HCT116 (cell line): ENCODE measurements around the gene INPP4A. TPM values are rescaled to one million over a fixed set of nuclear protein-coding genes. Genes with fewer than 3 reads are reported as not detected.

Source experiments
- ATAC-seq: fragments of 200-7000 bp; cut with Tn5 transposase; 2 replicates; pipeline ENCODE4 v1.9.1; 2020; ENCODE audit warnings: mild to moderate bottlenecking, moderate library complexity
- BruUV-seq: library from RNA; stranded (reverse); fragments of 400-500 nt; replicated peaks from 2 replicates; lab custom pipeline; 2021; lab: Mats Ljungman, UMichigan
- CTCF ChIA-PET: fragments of 300-600 bp; sonication (Branson Sonifier 250); formaldehyde crosslinking; loops from one replicate; lab custom pipeline; 2021; ENCODE audit warnings: antibody characterized with exemption; lab: Charles Lee
- POLR2A ChIA-PET: fragments of 300-600, 350-600 bp; sonication (Branson Sonifier 250); formaldehyde crosslinking; loops from one replicate; lab custom pipeline; 2021; ENCODE audit warnings: antibody characterized with exemption; lab: Charles Lee
- RAD21 ChIA-PET, 2 experiments: fragments of 300-600 bp; sonication (Branson Sonifier 250); formaldehyde crosslinking; loops; one replicate each; lab custom pipeline; 2023; ENCODE audit warnings: low total read pairs in 2 of 2; ENCODE audit not compliant: uncharacterized antibody in 2 of 2, unreplicated experiment in 2 of 2, low non-redundant PET in 1 of 2; lab: Charles Lee
- DNase-seq: peaks from one replicate; pipeline ENCODE4 v3.0.0-alpha.2; 2010; ENCODE audit warnings: low read depth, low spot score
- H2AFZ ChIP-seq: fragments of 200-600 bp; shearing (Covaris generic), sonication (generic); 2 replicates; pipeline ENCODE4 v1.6.1; 2017; ENCODE audit warnings: low read depth, mixed run types, mixed read lengths, antibody characterized with exemption, low read length; ENCODE audit not compliant: poor library complexity, severe bottlenecking
- H3K27ac ChIP-seq: 2 replicates; pipeline ENCODE4 v1.5.1; 2012; ENCODE audit warnings: low read depth, low read length
- H3K27me3 ChIP-seq: fragments of 200-600 bp; sonication (generic); 2 replicates; pipeline ENCODE4 v1.6.1; 2016; ENCODE audit warnings: mixed run types, low read length, mixed read lengths; ENCODE audit not compliant: insufficient read depth
- H3K36me3 ChIP-seq, 2 experiments: fragments of 200-500 bp in 1 of 2; fragments of 200-600 bp in 1 of 2; sonication (Bioruptor generic) in 1 of 2; sonication (generic) in 1 of 2; 2 replicates each; pipeline versions ENCODE4 v1.5.1 to v1.6.1; 2014 to 2016; ENCODE audit warnings: low read length in 2 of 2, inconsistent platforms in 1 of 2, mixed read lengths in 1 of 2, mixed run types in 1 of 2; ENCODE audit not compliant: insufficient read depth in 2 of 2, control insufficient read depth in 1 of 2
- H3K4me1 ChIP-seq, 2 experiments: fragments of 200-600 bp in 1 of 2; sonication (generic) in 1 of 2; 2 replicates each; pipeline versions ENCODE4 v1.5.1 to v1.6.1; 2012 to 2017; ENCODE audit warnings: low read length in 2 of 2, inconsistent platforms in 1 of 2, mild to moderate bottlenecking in 1 of 2, mixed read lengths in 1 of 2, mixed run types in 1 of 2, moderate library complexity in 1 of 2; ENCODE audit not compliant: insufficient read depth in 2 of 2, control insufficient read depth in 1 of 2
- H3K4me2 ChIP-seq: fragments of 200-600 bp; sonication (generic); 2 replicates; pipeline ENCODE4 v1.6.1; 2017; ENCODE audit warnings: mixed run types, low read length, mixed read lengths
- H3K4me3 ChIP-seq, 2 experiments: fragments of 200-600 bp in 1 of 2; sonication (generic) in 1 of 2; replicated peaks in 1 of 2; 2 replicates each; pipeline ENCODE4 v1.5.1; 2011 to 2016; ENCODE audit warnings: low read length in 2 of 2, control low read depth in 1 of 2, low read depth in 1 of 2, mild to moderate bottlenecking in 1 of 2, mixed read lengths in 1 of 2, mixed run types in 1 of 2
- H3K79me2 ChIP-seq: fragments of 200-600 bp; sonication (generic); 2 replicates; pipeline ENCODE4 v1.6.1; 2017; ENCODE audit warnings: mild to moderate bottlenecking, mixed run types, low read length, moderate library complexity, mixed read lengths; ENCODE audit not compliant: insufficient read depth
- H3K9ac ChIP-seq: fragments of 200-600 bp; sonication (generic); 2 replicates; pipeline ENCODE4 v1.6.1; 2016; ENCODE audit warnings: low read length, mixed read lengths
- H3K9me2 ChIP-seq: fragments of 200-600 bp; sonication (generic), shearing (Covaris generic); 2 replicates; pipeline ENCODE4 v1.6.1; 2017; ENCODE audit warnings: mixed run types, mild to moderate bottlenecking, moderate library complexity; ENCODE audit not compliant: insufficient read depth
- H3K9me3 ChIP-seq, 2 experiments: fragments of 200-500 bp in 1 of 2; fragments of 200-600 bp in 1 of 2; sonication (Bioruptor generic) in 1 of 2; sonication (generic) in 1 of 2; 2 replicates each; pipeline ENCODE4 v1.6.1; 2014 to 2017; ENCODE audit warnings: low read length in 2 of 2, mixed read lengths in 2 of 2, inconsistent platforms in 1 of 2, low read depth in 1 of 2, mild to moderate bottlenecking in 1 of 2, mixed run types in 1 of 2, moderate library complexity in 1 of 2; ENCODE audit not compliant: control insufficient read depth in 1 of 2, insufficient read depth in 1 of 2
- H4K20me1 ChIP-seq: fragments of 200-600 bp; sonication (generic), shearing (Covaris generic); 2 replicates; pipeline ENCODE4 v1.6.1; 2017; ENCODE audit warnings: mixed run types, mild to moderate bottlenecking, moderate library complexity; ENCODE audit not compliant: insufficient read depth
- ATF3 ChIP-seq: IDR thresholded peaks from 2 replicates; pipeline ENCODE4 v1.6.1; 2012
- CBX3 ChIP-seq: IDR thresholded peaks from 2 replicates; pipeline ENCODE4 v1.6.1; 2012; ENCODE audit warnings: low read depth
- CTCF ChIP-seq, 3 experiments: fragments of 200-600 bp in 1 of 3; sonication (generic) in 1 of 3; IDR thresholded peaks in 2 of 3; conservative IDR thresholded peaks in 1 of 3; 2 replicates each; pipeline ENCODE4 v1.5.1; 2012 to 2017; ENCODE audit warnings: low read depth in 2 of 3, low read length in 2 of 3, antibody characterized with exemption in 1 of 3, borderline replicate concordance in 1 of 3, control low read depth in 1 of 3, mild to moderate bottlenecking in 1 of 3, mixed read lengths in 1 of 3, mixed run types in 1 of 3, moderate library complexity in 1 of 3; ENCODE audit not compliant: insufficient read depth in 1 of 3
- EGR1 ChIP-seq: IDR thresholded peaks from 2 replicates; pipeline ENCODE4 v1.6.1; 2012; ENCODE audit warnings: low read depth
- EZH2 ChIP-seq: fragments of 200-600 bp; sonication (generic); IDR thresholded peaks from 2 replicates; pipeline ENCODE4 v1.6.1; 2017; ENCODE audit warnings: antibody characterized with exemption, mixed run types
- EZH2phosphoT487 ChIP-seq: fragments of 200-600 bp; IDR thresholded peaks from 2 replicates; pipeline ENCODE4 v1.6.1; 2018; ENCODE audit warnings: antibody characterized with exemption, borderline replicate concordance
- POLR2A ChIP-seq: IDR thresholded peaks from 2 replicates; pipeline ENCODE4 v1.7.0; 2011; ENCODE audit warnings: borderline replicate concordance; ENCODE audit not compliant: insufficient read depth, insufficient read length; ENCODE audit errors: extremely low read depth
- POLR2AphosphoS5 ChIP-seq: IDR thresholded peaks from 2 replicates; pipeline ENCODE4 v1.6.1; 2011; ENCODE audit warnings: mild to moderate bottlenecking, low read depth, low read length, moderate library complexity
- SP1 ChIP-seq: IDR thresholded peaks from 2 replicates; pipeline ENCODE4 v1.6.1; 2012; ENCODE audit warnings: low read depth
- YY1 ChIP-seq: IDR thresholded peaks from 2 replicates; pipeline ENCODE4 v1.6.1; 2011; ENCODE audit warnings: low read length, low read depth, moderate library complexity, mild to moderate bottlenecking; ENCODE audit not compliant: insufficient replicate concordance; ENCODE audit errors: extremely low read depth
- ZFX ChIP-seq: fragments of 450-650 bp; IDR thresholded peaks from 2 replicates; pipeline ENCODE4 v1.6.1; 2017
- ZNF274 ChIP-seq: fragments of 200-500 bp; sonication (Bioruptor generic); IDR thresholded peaks from 2 replicates; pipeline ENCODE4 v1.6.1; 2014; ENCODE audit warnings: mild to moderate bottlenecking, low read depth, low read length, inconsistent platforms
- intact Hi-C: fragments of 100-400 bp; cut with micrococcal nuclease; formaldehyde crosslinking; loops from 2 replicates; pipeline ENCODE4 v1.10.0; 2022
- total RNA-seq: library from RNA; stranded (reverse); gene quantifications from one replicate; pipeline ENCODE4 v1.2.1, GENCODE V29; 2021; ENCODE audit not compliant: unreplicated experiment
- TF ChIP-seq, protein P1 (sequence below): IDR thresholded peaks from 2 replicates; pipeline ENCODE4 v1.6.1; 2011; ENCODE audit warnings: mild to moderate bottlenecking, low read length, moderate library complexity; ENCODE audit not compliant: insufficient replicate concordance; ENCODE audit errors: extremely low read depth

Gene INPP4A
- total RNA-seq, 1 experiment from 2014 or later = 18.5 TPM

GRCh38 chr2:98465456-98466226, 21.0 kb downstream of the INPP4A start:
- POLR2A ChIA-PET = no interaction called here
- Histone ChIP-seq H4K20me1 (no peaks in the 10 kb centered on the region), H3K9me2 (no peaks in the 10 kb centered on the region), H3K4me3 (no peak overlapping the region), H3K79me2 (peaks cover 14% of the 10 kb centered on the region; the same call in 1 of the 2 replicates), H3K4me1 (peaks cover 11 to 32% of the 10 kb centered on the region in 2 experiments), H2AFZ (no peak overlapping the region), H3K27me3 (no peaks in the 10 kb centered on the region), H3K9me3 (no peaks in the 10 kb centered on the region), H3K27ac (no peak overlapping the region), H3K9ac (no peak overlapping the region), H3K36me3 (no peaks in the 10 kb centered on the region), H3K4me2 (peak overlapping the region; percentile 31)
- RAD21 ChIA-PET = no interaction called here
- no peak for ATAC-seq
- TF ChIP-seq ATF3 = no peak
- no peak for TF ChIP-seq ZNF274
- TF ChIP-seq EZH2 = no peak
- TF ChIP-seq CBX3 = no peak
- TF ChIP-seq CTCF (IDR thresholded peaks at IDR 0.05 in 2 of 3, conservative IDR thresholded peaks at IDR 0.05 in 1 of 3; ENCODE audit: borderline replicate concordance in 1 of 3, insufficient read depth in 1 of 3, low read depth in 2 of 3, low read length in 2 of 3) = no peak
- no peak for TF ChIP-seq EGR1
- no peak for TF ChIP-seq EZH2phosphoT487
- TF ChIP-seq POLR2AphosphoS5 = no peak
- no peak for TF ChIP-seq SP1
- TF ChIP-seq YY1 = no peak
- TF ChIP-seq, protein P1, sequence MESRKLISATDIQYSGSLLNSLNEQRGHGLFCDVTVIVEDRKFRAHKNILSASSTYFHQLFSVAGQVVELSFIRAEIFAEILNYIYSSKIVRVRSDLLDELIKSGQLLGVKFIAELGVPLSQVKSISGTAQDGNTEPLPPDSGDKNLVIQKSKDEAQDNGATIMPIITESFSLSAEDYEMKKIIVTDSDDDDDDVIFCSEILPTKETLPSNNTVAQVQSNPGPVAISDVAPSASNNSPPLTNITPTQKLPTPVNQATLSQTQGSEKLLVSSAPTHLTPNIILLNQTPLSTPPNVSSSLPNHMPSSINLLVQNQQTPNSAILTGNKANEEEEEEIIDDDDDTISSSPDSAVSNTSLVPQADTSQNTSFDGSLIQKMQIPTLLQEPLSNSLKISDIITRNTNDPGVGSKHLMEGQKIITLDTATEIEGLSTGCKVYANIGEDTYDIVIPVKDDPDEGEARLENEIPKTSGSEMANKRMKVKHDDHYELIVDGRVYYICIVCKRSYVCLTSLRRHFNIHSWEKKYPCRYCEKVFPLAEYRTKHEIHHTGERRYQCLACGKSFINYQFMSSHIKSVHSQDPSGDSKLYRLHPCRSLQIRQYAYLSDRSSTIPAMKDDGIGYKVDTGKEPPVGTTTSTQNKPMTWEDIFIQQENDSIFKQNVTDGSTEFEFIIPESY = no peak
- no peak for TF ChIP-seq ZFX
- TF ChIP-seq POLR2A = no peak
- intact Hi-C loops = no loop called here
- no peak for DNase-seq
- BruUV-seq = no TSS peak
- CTCF ChIA-PET = no interaction called here
